ENCODE results near the gene OPHN1. TPM values are rescaled to one million over a fixed set of nuclear protein-coding genes. Genes with fewer than 3 reads are reported as not detected.
"Not testable (repeated sequence)": the region's sequence is repeated elsewhere in the genome, so short reads cannot be mapped to it uniquely, and the experiment has no call there.

Gene OPHN1
- total RNA-seq, 2 donors from 2014 or later = 5.9 to 7.5 TPM

DNA sequence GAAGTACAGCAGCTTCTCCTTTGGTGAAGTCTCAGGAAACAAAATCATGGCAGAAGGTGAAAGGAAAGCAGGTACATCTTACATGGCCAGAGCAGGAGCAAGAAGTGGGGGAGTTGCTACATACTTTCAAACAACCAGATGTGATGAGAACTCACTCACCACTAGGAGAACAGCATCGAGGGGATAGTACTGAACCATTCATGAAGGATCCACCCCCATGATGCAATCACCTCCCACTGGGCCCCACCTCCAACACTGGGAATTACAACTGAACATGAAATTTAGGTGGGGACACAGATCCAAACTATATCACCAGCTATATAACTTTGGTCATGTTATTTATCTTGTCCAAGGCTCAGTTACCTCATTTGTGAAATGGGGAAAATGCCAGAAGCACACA, 159.4 kb downstream of the OPHN1 start:
- DNase-seq (ENCODE audit: low spot score) = no peak
- intact Hi-C loops (cut with DNase I) = no loop called here

DNA sequence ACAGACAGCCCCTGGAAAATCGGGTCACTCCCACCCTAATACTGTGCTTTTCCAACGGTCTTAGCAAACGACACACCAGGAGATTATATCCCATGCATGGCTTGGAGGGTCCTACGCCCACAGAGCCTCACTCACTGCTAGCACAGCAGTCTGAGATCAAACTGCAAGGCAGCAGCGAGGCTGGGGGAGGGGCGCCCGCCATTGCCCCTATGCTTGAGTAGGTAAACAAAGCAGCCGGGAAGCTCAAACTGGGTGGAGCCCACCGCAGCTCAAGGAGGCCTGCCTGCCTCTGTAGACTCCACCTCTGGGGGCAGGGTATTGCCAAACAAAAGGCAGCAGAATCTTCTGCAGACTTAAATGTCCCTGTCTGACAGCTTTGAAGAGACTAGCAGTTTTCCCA, 168.5 kb downstream of the OPHN1 start:
- DNase-seq (ENCODE audit: low spot score); intact Hi-C loops (cut with DNase I): not testable (repeated sequence)

GRCh38 chrX:68261060-68261672, 172.1 kb downstream of the OPHN1 start:
- DNase-seq (ENCODE audit: low spot score) = no peak
- intact Hi-C loops (cut with DNase I) = no loop called here

- intact Hi-C loops (cut with DNase I) = no loop called here
- no peak for DNase-seq (ENCODE audit: low spot score)
Measured at GRCh38 chrX:68256990-68257389, 176.3 kb downstream of the OPHN1 start.

DNA sequence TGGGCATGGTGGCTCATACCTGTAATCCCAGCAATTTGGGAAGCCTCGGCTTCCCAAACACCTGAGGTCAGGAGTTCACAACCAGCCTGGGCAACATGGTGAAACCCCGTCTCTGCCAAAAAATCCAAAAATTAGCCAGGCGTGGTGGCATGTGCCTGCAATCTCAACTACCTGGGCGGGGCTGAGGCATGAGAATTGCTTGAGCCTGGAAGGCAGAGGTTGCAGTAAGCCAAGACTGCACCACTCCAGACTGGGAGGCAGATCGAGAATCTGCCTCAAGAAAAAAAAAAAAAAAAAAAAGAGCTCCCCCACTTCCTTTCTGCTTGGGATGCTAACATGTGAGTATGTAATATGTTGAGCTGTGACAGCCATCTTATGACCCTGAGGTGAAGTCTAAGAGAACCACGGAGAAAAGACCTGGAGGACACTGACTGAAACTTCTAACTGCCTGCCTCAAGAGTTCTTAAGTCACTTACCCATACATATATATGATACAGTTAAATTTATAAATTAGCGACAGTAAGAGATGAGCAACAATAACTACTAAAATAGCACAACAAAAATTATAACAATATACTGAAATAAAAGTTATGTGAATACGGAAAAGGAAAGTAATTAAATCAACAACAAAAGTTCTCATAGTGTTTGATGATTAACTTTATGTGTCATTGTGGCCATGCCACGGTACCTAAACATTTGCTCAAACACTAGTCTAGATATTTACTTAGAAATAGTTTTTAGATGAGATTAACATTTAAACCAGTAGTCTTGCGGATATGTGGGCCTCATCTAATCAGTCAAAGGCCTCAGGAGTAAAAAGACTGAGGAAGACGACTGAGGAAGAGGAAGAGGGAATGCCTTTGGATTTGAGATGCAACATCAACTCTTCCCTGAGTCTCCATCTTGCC, 178.3 kb downstream of the OPHN1 start:
- no peak for DNase-seq (ENCODE audit: low spot score)
- intact Hi-C loops (cut with DNase I) = no loop called here

GRCh38 chrX:68252664-68253063, 180.6 kb downstream of the OPHN1 start:
- intact Hi-C loops (cut with DNase I) = no loop called here
- no peak for DNase-seq (ENCODE audit: low spot score)

DNA sequence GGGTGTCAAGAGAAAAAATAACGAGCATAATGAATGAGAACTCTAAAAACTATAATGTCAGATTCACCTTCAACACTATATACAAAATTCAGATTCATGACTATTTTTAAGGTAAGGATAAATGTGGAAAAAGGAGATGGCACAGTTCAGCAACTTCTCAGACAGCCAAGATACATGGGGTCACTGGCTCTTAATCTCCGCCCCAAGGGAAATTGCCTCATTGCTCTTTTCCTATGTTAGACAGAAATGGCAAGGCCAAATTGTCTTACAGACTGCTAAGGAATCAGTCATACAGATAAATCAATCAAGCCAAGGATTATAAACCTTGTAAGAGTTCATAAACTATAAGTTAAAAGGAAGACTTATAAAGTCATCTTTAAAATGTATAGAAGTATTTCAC, 183.4 kb downstream of the OPHN1 start:
- intact Hi-C loops (cut with DNase I) = no loop called here
- DNase-seq (ENCODE audit: low spot score) = no peak

GRCh38 chrX:68249401-68249831, 183.9 kb downstream of the OPHN1 start:
- DNase-seq (ENCODE audit: low spot score) = no peak
- intact Hi-C loops (cut with DNase I) = no loop called here

DNA sequence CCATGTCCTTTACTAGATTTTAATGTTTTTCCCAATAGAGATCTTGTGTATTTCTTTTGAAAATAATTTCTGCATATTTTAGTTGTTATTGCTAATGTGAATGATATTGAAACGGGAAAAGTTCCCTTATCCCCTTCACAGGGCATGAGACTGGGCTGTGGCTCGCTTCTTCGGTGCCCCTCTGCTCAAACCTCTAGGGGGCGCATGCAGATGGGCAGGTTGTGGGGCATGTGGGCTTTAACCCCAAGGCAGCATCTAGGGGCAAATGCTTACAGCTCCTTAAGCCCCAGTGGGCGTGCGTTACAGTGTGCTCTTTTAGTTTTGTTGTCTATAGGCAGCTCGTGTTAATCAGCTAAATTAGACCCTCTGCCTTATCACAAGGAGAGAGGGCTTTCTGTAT, 194.7 kb downstream of the OPHN1 start:
- intact Hi-C loops (cut with DNase I) = loop anchor here in 1 of 2 donors (5.0 kb wide), 1 partner anchor 1029 kb away; no protein-coding TSS in a partner anchor
- DNase-seq (ENCODE audit: low spot score) = no peak

DNA sequence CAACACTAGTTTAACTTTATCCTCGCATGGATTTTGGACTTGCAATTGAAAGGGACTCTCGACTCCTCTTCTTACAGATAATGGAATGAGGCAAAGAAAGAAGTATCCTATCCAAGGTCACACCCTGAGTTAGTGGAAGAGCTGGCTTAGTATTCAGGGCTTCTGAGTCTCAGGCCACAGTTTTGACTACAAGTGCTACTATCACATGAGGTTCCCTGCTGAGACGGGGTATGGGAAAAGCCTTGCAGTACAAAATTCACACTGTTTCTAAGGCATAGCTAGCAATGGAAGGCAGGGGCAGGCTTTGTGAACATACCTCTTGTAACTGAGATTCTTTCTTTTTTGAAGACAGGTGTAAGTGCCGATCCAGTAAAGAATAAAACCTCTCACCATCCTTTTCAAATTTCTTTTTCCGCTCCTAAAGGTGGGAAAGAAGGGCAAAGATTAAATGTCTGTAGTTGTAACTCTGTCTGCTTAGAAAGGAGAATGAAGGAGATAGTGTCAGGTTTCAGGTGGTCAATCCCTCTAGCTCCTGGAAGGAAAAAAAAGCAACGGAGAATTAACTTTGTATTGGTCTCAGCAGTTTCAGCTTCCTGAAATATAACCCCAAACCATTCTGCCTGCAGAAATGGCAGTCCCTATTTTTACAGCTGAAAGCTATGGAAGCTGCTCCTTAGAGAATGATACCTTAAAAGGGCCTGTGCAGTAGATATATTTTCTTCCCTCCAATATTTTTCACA, 199.0 kb downstream of the OPHN1 start:
- DNase-seq (ENCODE audit: low spot score) = no peak
- intact Hi-C loops (cut with DNase I) = no loop called here

GRCh38 chrX:68232206-68232605, 201.1 kb downstream of the OPHN1 start:
- intact Hi-C loops (cut with DNase I) = no loop called here
- no peak for DNase-seq (ENCODE audit: low spot score)

DNA sequence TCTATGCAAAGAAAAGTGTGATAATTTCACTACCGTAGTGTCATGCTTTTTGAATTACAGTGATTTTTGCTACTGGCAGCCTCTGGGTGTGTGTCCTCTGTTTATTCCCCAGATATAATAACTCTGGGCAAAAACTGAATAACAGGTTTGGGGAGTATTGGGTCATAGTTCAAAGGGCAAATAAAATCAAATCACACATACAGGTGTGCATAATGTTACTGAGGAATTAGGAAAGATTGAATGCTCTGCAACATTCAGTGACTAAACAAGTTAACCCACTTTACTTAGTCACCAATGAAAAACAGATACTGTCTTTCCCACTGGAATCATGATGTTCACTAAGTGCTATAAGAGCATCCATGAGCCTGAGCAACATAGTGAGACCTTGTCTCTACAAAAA, 224.3 kb downstream of the OPHN1 start:
- DNase-seq (ENCODE audit: low spot score) = no peak
- intact Hi-C loops (cut with DNase I) = no loop called here

DNA sequence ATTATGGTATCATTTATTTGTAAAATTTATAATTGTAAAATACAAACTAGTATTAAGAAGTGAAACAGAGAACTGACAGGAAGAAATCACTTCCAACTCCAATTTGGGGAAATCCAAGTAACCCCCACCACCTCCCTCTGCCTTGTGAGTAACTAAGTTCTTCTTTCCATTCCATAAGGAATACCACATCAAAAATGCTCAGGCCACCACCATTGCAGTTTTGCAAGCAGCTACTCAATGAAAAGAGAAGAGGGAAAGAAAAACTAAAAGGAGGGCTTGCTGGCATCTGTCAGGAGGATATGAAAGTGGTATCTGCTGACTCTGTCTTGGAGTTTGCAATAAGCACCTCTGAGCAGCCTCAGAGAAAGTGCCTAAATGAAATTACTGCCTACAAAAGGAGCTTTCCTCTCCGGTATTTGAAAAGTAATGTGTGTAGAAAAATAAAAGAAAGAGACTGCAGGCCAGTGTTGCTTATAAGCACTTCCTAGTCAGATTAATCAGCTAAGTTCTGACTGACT, 228.7 kb downstream of the OPHN1 start:
- intact Hi-C loops (cut with DNase I) = no loop called here
- no peak for DNase-seq (ENCODE audit: low spot score)

GRCh38 chrX:68203646-68204045, 229.6 kb downstream of the OPHN1 start:
- intact Hi-C loops (cut with DNase I) = no loop called here
- DNase-seq (ENCODE audit: low spot score) = no peak

- intact Hi-C loops (cut with DNase I) = no loop called here
Measured at GRCh38 chrX:68203211-68203610, 230.1 kb downstream of the OPHN1 start.

GRCh38 chrX:68199062-68199848, 234.0 kb downstream of the OPHN1 start:
- intact Hi-C loops (cut with DNase I) = loop anchor here in 1 of 2 donors (10.0 kb wide), 2 partner anchors 266 to 516 kb away; no protein-coding TSS in a partner anchor
- no peak for DNase-seq (ENCODE audit: low spot score)

More at GRCh38 chrX:68203211-68203610, 230.1 kb downstream of the OPHN1 start:
- DNase-seq (ENCODE audit: low spot score) = no peak

DNA sequence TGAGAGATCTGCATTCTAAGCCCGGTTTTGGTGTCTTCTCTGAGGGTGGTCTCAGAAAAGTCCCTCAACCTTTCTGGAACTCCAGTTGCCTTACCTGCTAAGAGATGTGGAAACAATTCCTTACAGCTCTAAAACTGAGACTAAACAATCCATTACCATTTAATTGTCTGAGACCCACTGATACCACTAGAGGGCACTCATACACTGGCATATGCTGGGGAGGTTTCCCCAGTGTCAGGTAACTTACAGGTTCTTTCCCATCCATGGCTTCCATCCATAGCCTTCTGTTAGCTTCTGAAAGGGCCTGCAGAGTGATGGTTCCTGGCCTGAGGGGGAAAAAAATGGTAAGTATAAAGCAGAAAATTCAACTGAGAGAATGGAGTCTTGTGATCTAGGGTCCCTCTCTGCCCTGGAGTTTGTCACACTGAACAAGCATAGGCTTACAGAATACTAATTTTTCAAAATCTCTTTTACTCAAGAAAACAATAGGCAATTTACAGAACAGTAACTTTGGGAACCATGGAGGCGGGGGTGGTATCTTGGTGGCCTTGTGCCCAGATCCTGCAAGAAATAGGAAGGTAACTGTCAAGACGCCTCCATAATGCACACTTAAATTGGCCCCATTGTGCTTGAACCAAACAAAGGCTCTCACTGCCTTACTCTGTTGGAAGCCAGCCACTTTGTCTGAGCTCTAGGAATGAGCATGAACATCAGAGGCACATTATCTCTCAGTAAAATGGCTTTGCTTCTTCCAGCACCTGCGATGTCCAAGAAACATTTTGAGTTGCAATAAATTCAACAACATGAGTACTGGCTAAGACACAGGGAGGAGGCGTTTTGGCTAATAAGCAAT, 236.1 kb downstream of the OPHN1 start:
- DNase-seq (ENCODE audit: low spot score) = no peak
- intact Hi-C loops (cut with DNase I) = loop anchor here (1.0 to 10.0 kb wide), 3 partner anchors 20 to 518 kb away; no protein-coding TSS in a partner anchor

DNA sequence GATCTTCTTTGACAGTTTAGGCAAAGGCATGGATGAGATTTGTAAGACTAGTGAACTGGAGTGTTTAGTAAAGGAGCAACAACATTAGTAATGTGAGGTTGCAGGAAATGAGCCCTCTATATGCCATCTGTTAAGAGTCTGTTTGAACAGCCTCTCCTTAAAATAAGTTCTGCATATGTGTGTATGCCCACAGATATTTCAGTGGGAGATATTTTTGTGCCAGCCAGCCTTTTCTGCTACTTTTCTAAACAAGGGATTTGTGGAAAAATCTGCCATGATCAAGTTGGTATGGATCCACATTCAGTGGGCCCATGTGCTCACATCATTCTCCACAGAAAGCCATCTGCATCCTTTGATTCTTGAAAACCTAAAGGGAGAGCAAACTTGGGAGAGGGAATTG, 237.7 kb downstream of the OPHN1 start:
- intact Hi-C loops (cut with DNase I) = loop anchor here in 1 of 2 donors (10.0 kb wide), 2 partner anchors 269 to 519 kb away; no protein-coding TSS in a partner anchor
- no peak for DNase-seq (ENCODE audit: low spot score)

Data from posterior vena cava (tissue), 2 donors.